ENCODE data around the gene MAB21L4.

The MAB21L4 gene

DNA sequence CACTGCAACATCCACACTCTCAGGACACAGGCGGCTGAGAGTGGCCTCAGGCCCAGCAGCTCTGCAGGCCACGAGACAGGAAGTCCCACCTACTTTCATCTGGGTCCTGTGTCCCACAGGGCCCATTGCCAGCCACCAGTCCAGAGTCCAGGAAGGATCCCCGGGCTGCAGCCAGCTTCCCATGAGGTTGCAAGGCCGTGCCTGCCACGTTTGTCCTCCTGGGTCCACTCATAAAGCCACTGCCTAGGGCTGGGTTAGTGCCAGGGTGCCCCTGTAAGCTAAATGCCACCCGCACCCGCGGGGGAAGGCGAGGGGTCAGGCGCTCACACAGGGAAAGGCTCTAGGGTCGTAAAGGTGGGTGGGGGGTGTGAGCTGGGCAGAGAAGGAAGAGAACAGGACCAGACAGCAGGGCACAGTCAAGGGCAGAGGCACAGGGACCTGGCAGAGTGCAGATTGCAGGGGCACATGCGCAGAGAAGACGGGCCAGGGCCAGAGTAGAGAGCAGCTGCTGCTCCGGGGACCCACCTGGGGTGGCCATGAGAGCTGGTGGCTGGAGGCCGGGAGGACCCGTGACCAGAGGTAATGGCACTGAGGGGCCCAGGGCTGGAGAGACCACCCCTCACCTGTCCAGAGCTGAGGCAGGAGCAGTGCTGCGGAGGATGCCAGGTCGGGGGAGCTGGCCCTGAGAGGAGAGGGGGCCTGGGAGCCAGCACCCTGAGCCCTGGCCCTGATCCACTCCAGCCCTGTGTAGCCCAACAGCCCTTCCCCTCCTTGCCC lies 19.3 kb downstream of the MAB21L4 start:
- DNase-seq, result no peak

GRCh38 chr2:240876035-240876474 lies 19.9 kb downstream of the MAB21L4 start:
- DNase-seq, result no peak

DNA sequence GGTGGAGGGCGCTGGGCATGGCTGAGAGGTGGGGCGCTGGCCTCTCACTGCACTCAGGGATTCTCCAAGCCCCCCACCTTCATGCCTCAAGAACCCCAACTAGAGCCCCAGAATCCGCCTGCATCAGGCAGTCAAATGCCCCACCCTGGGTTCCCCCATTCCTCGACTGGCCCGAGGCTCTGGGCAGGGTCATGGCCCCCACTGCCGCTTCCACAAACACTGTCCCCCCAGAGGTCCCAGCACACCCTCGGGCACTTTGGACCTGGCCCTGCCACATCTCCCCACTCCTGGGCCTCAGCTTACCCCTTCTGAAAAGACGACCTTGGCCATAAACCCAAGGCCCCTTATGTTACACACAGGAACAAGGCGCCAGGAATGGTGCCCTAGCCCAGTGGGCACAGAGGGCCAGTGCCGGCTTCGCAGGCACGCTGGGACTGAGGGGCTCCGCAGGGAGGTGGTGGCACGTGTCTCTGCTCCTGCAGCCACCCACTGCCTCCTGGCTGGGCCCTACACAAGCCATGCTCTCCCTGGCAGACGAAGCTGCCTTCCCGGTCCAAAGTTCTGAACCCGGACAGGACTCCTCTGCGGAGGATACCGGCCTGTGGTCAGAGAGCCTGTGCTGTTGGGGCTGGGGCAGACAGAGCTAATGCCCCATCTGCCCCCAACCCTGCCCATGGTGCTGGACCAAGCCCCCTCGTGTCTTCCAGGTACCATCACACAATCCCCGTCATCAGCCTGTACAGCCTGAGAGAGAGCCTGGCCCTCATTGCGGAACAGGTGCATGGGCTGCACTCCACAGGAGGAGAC lies 20.5 kb downstream of the MAB21L4 start:
- no peak for DNase-seq

- no peak for DNase-seq
Measured at GRCh38 chr2:240874715-240875227, 21.2 kb downstream of the MAB21L4 start.

GRCh38 chr2:240873805-240874714 lies 21.9 kb downstream of the MAB21L4 start:
- no peak for DNase-seq

DNA sequence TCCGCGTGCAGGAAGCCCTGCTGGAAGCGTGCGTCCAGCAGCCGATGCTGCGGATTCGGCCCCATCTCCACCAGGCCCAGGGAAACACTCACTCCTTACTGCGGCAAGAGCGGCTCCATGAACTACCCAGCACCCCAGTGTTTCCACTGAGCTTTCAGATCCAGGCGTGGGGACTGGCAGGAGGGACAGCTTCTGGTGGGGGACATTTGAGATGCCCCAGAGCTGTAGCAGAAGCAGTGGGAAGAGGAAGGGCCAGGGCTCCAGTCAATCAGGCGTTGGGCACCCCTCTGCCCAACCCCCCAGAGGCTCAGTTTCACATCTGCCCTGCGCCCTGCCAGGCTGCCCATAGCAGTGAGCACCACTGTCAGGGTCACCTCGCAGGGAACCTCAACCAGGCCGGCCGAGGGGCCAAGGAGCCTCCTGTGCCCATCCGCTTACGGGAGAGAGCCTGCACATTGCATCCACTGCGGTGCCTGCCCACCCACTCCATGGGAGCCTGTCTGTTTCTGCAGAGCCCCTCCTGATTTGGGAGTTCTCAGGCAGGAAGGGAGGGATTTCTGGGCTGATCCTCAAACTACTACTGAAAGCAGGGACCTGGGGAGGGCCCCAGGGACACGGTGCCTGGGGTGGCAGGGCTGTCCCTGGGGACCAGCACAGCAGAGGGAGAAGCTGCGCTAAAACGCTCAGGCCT lies 22.7 kb downstream of the MAB21L4 start:
- no peak for DNase-seq

DNA sequence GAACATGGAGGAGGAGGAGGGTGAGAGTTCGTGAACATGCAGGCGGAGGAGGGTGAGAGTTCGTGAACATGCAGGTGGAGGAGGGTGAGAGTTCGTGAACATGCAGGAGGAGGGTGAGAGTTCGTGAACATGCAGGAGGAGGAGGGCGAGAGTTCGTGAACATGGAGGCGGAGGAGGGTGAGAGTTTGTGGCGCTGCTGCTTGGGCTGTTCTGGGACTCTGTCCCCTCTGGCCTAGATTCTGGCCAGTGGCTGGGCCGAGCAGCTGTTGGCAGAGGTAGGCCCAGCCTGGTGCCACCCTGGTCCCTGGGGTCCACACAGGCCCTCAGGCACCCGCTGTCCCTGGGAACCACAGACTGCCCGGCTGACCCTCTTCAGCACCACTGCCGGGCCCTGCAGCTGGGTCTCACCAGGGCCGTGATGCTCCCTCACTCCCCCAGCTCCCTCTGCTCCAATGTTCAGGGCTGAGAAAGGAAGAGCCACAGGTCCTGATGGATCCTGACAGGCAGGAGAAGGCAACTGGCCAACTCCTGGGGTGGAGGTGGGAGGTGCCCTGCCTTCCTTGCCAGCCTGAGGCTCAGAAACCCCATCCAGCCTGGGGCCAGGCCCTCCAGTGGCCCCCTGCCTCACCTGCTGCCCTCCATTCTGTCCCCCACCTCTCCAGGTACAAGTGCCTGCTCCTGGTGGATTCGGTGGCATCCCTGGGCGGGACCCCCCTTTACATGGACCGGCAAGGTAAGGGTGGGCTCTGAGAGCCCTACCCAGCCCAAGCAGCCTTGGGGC lies 23.4 kb downstream of the MAB21L4 start:
- DNase-seq, result no peak

DNA sequence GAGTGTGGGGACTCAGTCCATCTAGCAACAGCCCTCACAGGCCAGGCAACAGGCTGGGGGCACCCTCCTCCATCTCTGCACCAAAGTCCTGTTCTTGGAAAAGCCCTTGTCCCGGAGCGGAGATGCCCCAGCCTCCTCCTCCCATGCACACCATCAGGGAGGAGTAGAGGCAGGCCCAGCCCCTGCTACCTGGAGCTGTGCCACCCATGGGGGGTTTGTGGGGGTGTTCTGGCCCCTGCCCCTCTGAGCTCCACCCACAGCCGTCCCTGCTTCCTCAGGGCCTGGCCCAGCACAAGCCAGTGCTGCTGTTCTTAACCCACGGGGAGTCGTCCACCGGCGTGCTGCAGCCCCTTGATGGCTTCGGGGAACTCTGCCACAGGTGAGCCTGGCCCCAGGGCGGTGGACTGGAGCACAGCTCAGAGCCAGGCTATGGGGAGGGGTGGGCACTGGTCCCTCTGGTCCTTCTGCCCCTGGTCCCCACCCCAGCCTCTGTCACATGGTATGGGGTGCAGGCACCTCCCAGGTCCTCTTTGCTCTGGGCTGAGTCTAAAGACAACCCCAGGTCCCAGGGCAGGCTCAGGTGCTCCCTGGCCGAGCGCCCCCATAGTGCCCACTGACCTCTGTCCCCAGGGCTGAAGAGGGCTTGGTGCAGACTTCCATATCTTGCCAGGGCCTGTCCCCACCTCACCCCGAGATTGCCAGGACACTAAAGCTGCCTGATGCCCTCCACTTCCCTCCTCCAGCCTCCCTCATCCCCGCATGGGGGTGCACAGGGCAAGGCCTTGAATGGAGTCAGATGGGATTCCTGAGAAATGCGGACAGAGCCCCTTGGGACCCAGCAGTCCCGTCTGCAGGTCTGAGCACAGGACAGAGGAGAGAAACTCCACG lies 24.6 kb downstream of the MAB21L4 start:
- DNase-seq, result no peak

DNA sequence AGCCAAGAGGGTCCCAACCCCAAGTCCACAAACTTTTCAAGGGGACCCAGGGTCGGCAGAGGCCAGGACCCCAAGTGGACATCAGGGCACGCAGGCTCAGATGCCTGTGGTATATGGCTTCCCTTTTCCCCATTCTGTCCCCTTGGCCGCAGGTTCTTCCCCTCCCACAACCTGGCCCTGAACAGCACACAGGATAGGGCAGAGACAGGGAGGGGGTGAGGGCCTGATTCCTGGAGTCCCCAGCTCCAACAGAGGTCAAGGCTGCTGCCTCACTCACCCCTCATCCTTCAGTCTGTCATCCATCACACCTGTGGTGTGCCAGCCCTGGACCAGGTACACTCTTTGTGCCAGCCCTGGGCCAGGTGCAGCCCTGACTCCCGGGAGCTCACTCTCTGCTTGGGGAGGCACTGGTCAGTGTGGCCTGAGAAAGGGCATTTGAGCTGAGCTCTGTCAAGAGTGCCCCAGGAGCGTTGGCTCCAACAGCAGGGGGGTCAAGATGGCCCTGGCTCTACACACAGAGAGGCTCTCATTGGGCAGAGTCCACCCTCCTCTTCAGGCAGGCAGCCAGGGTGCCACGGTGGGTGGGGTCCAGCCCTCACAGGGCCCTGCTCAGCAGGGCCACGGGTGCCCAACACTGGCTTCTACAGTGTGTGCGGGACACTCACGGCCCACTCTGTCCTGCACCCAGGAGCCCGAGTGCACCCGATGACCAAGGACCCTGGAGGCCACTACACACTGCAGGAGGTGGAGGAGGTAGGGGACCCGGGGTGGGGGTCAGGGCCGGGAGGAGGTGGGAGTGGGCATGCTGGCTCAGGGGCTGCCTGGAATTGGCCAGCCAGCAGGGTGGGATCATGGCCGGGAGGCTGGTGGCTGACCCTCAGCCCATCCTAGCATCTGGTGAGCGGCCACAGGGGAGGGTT lies 25.7 kb downstream of the MAB21L4 start:
- no peak for DNase-seq

DNA sequence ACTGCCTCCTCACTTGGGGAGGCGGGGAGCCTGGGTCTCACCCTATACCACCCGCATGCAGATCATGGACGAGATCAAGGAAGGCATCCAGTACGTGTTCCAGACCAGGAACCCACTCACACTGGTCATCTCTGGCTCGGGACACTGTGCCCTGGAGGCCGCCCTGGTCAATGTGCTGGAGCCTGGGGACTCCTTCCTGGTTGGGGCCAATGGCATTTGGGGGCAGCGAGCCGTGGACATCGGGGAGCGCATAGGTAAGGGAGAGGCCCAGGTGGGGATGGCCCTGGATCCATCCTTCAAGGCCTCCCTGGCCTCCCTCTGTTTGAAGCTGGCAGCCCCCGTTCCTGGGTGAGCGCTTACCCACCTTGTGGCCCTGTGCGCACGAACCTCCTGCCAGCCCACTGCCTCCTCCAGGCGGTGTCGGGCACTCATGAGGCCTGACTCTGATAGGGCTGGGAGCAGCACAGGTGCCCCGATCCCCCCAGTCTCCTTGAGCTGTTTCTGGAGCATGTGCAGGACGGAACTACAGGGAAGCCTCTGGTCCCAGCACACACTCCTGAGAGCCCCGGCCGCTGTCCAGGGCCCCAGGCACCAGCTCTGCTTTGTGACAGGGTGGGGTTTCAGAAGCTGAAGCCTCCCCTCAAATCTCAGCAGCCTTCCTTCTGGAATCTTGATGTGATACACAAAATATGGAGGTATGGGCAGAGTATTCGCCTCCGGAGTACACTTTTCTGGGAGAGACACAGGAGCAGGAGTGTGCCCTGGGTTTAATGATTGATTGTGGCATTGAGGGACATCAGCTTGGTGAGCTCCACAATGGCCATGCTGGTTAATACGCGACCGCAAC lies 26.6 kb downstream of the MAB21L4 start:
- DNase-seq, result no peak

DNA sequence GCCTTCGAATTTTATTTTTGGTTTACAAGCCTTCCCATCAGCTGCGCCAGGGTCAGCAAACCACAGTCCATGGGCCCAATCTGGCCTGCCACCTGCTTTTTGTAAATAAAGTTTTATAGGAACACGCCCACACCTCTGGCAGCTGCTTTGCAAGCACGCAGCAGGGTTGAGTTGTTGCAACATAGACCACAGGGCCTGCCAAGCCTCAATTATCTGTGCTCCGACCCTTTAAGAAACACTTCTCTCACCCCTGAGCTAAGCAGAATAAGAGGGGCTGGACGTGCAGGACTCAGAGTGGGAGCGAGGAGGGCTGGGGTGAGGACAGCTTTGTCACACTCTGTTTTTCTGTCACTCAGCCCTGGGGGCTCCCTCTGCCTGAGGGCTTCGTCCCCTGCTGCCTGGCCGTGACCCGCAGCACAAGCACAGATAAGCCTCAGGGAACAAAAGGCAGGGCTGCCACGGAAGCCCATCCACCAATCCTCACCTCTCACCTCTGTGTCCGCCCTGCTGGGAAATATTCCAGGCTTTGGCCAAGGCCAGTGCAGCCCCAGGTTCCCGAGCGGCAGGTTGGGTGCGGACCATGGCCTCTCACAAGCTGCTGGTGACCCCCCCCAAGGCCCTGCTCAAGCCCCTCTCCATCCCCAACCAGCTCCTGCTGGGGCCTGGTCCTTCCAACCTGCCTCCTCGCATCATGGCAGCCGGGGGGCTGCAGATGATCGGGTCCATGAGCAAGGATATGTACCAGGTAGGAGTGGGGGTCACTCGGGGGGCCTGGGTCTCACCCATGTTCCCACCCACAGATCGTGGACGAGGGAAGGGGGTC lies 27.5 kb downstream of the MAB21L4 start, which contains the start of gene AGXT:
AGXT (plus strand) TSS at position 539 of the 823 bp plus-strand sequence; CDS start at position 581, 42 bp downstream.
- DNase-seq, result no peak

DNA sequence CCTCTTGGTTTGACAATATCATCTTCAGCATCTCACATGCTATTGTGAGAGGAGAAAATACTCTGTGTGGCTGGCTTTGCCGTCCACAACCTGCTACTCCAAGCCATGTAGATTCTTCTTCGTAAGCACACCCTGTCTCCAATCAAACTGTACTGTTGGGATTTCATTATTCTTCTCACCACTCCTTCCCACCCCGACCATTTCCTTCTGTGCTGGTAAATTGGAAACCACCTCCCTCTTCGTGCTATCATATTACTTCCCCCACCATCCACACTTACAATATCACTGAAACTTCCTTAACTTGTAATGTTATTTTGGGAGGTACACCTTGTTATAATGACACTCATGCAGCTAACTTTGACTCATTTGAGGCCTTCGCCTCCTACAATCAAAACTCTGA lies 30.6 kb downstream of the MAB21L4 start:
- no peak for DNase-seq

- no peak for DNase-seq
Measured at GRCh38 chr2:240864475-240864874, 31.5 kb downstream of the MAB21L4 start.

DNA sequence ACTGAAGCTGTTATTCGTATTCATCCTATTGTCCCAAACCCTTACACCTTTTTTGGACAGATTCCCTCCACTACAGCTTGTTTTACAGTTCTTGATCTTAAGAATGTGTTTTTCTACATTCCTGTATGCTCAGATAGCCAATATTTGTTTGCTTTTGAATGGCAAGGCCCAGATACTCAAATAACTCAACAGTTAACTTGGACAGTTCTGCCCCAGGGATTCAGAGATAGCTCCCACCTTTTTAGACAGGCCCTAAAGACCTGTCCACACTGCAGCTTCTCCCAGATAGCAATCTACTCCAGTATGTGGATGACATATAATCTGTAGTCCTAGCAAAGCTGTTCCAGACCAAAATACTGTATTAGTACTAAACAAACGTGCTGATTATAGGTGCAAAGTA lies 34.4 kb downstream of the MAB21L4 start:
- DNase-seq, result no peak

- no peak for DNase-seq
Measured at GRCh38 chr2:240858871-240859270, 37.1 kb downstream of the MAB21L4 start.

- no peak for DNase-seq
Measured at GRCh38 chr2:240858321-240858720, 37.6 kb downstream of the MAB21L4 start.
